ENCODE measurements around the gene CCT7.

The CCT7 gene

GRCh38 chr2:73266061-73266901 is 32.2 kb downstream of the CCT7 start:
- Histone ChIP-seq H3K27ac (replicated peaks) (no peak overlapping the region), H3K4me3 (replicated peaks; ENCODE audit: insufficient read depth, low read length) (no peak overlapping the region), H3K27me3 (ENCODE audit: insufficient read depth, poor library complexity, severe bottlenecking) (no peaks in the 10 kb centered on the region)
- DNase-seq (ENCODE audit: low read depth in 1 of 2, low spot score in 1 of 2) = no peak
- TF ChIP-seq SPI1 (IDR thresholded peaks at IDR 0.05; ENCODE audit: borderline replicate concordance, low read depth) (no peak), CTCF (IDR thresholded peaks at IDR 0.05; ENCODE audit: insufficient read depth, low read length) (no peak), REST (IDR thresholded peaks at IDR 0.05; ENCODE audit: insufficient replicate concordance, low read depth) (no peak), POLR2AphosphoS5 (IDR thresholded peaks at IDR 0.05; ENCODE audit: low read depth) (no peak), GABPA (IDR thresholded peaks at IDR 0.05; ENCODE audit: low read depth) (no peak)

GRCh38 chr2:73267008-73267407 is 32.9 kb downstream of the CCT7 start:
- H3K4me3 ChIP-seq (replicated peaks; ENCODE audit: insufficient read depth, low read length) = no peak overlapping the region
- no peak for DNase-seq (ENCODE audit: low read depth in 1 of 2, low spot score in 1 of 2)
- TF ChIP-seq CTCF (IDR thresholded peaks at IDR 0.05; ENCODE audit: insufficient read depth, low read length) (no peak), REST (IDR thresholded peaks at IDR 0.05; ENCODE audit: insufficient replicate concordance, low read depth) (no peak), GABPA (IDR thresholded peaks at IDR 0.05; ENCODE audit: low read depth) (no peak), POLR2AphosphoS5 (IDR thresholded peaks at IDR 0.05; ENCODE audit: low read depth) (no peak), SPI1 (IDR thresholded peaks at IDR 0.05; ENCODE audit: borderline replicate concordance, low read depth) (no peak)
- no peaks in the 10 kb centered on the region for H3K27me3 ChIP-seq (ENCODE audit: insufficient read depth, poor library complexity, severe bottlenecking)
- H3K27ac ChIP-seq (replicated peaks) = no peak overlapping the region

- no peaks in the 10 kb centered on the region for H3K27me3 ChIP-seq (ENCODE audit: insufficient read depth, poor library complexity, severe bottlenecking)
- no peak for TF ChIP-seq SPI1 (IDR thresholded peaks at IDR 0.05; ENCODE audit: borderline replicate concordance, low read depth)
- no peak for TF ChIP-seq CTCF (IDR thresholded peaks at IDR 0.05; ENCODE audit: insufficient read depth, low read length)
- no peak for TF ChIP-seq GABPA (IDR thresholded peaks at IDR 0.05; ENCODE audit: low read depth)
- TF ChIP-seq REST (IDR thresholded peaks at IDR 0.05; ENCODE audit: insufficient replicate concordance, low read depth) = no peak
- TF ChIP-seq POLR2AphosphoS5 (IDR thresholded peaks at IDR 0.05; ENCODE audit: low read depth) = no peak
- no peak overlapping the region for H3K4me3 ChIP-seq (replicated peaks; ENCODE audit: insufficient read depth, low read length)
- H3K27ac ChIP-seq (replicated peaks) = no peak overlapping the region
- no peak for DNase-seq (ENCODE audit: low read depth in 1 of 2, low spot score in 1 of 2)
Measured at GRCh38 chr2:73268366-73268829, 34.3 kb downstream of the CCT7 start.

All from HL-60 (cell line).